ENCODE results near the gene SCAI. TPM values are rescaled to one million over a fixed set of nuclear protein-coding genes. Genes with fewer than 3 reads are reported as not detected.
"Not testable (repeated sequence)": the region's sequence is repeated elsewhere in the genome, so short reads cannot be mapped to it uniquely, and the experiment has no call there.

The SCAI gene
- total RNA-seq, 1 experiment from 2014 or later: 5.3 TPM

DNA sequence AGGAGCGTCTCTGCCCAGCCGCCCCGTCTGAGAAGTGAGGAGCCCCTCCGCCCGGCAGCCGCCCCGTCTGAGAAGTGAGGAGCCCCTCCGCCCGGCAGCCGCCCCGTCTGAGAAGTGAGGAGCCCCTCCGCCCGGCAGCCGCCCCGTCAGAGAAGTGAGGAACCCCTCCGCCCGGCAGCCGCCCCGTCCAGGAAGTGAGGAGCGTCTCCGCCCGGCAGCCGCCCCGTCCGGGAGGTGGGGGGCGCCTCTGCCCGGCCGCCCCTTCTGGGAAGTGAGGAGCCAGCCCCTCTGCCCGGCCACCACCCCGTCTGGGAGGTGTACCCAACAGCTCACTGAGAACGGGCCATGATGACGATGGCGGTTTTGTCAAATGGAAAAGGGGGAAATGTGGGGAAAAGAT, 34.8 kb downstream of the SCAI start:
- not testable (repeated sequence) for DNase-seq (ENCODE audit: extremely low read depth, low read depth)

- no peak for DNase-seq (ENCODE audit: extremely low read depth, low read depth)
Observed at GRCh38 chr9:125106285-125106893, 36.9 kb downstream of the SCAI start.

GRCh38 chr9:125103770-125104460, 39.4 kb downstream of the SCAI start:
- no peak for DNase-seq (ENCODE audit: extremely low read depth, low read depth)

DNA sequence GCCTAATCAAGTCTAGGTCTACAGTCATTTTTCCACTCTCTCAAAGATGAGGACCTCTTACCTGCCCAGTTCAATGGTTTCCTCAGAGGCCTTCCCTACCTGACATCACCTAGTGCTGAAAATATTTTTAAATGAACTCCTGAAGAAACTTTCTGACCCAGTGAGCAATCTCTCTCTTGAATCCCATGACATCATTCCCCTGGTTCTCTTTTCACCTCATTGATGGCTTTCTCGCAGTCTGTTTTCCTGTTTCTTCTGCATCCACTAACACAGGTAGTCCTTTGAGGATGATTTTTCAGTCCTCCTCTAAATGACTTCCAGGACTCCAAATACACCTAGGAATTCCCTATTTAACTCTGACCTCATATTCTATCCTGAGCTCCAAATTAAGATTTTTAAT, 40.3 kb downstream of the SCAI start:
- no peak for DNase-seq (ENCODE audit: extremely low read depth, low read depth)

- DNase-seq (ENCODE audit: extremely low read depth, low read depth): no peak
Observed at GRCh38 chr9:125100822-125101221, 42.5 kb downstream of the SCAI start.

DNA sequence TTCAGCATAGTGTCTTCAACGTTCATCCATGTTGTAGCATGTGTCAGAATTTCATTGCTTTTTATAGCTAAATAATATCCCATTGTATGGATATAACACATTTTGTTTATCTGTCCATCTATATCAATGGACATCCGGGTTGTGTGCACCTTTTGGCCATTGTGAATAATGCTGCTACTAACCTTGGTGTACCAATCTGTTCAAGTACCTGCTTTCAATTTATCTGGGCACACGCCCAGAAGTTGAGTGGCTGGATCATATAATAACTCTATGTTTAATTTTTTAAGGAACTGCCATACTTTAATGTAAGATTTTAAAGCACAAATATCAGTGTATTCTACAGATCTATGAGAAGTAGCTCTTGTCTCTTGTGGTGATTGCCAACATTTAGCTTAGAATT, 43.5 kb downstream of the SCAI start:
- DNase-seq (ENCODE audit: extremely low read depth, low read depth): no peak

DNA sequence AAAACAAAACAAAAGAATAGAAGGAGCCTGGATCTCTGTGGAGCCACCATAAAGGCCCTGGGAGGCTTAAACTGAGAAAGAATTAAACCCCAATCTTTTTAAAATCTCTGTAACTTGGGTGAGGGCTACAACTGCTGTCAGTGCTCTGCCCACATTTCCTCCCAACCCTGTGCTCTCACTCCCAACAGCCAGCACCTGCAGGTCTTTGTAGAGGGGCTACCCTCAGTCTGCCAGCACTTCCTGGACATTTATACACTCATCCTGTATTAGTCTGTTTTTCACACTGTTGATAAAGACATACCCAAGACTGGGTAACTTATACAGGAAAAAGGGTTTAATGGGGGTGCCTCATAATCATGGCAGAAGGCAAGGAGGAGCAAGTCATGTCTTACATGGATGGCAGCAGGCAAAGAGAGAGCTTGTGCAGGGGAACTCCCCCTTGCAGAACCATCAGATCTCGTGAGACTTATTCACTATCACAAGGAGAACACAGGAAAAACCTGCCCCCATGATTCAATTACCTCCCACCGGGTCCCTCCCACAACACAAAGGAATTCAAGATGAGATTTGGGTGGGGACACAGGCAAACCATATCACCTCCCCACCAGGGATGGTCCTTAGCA, 47.4 kb downstream of the SCAI start:
- DNase-seq (ENCODE audit: extremely low read depth, low read depth): no peak

DNA sequence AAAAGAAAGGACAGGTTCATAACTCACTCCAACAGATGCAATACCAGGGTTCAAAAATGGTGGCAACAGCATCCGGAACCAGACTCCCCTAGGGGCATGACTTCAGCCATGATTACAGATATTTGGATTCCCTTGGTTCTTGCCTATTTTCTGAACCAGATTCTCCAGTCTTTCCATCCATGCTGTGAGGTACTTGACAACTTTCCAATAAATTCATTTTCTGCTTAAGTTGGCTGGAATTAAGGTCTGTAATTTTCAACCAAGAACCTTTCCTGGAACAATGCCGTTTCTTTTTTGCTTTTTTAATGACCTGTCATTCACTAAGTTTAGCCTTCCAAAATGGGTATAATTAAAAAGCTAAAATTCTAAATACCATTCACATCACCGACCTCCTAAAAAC, 52.2 kb downstream of the SCAI start:
- DNase-seq (ENCODE audit: extremely low read depth, low read depth): no peak

GRCh38 chr9:125089331-125089730, 54.0 kb downstream of the SCAI start:
- DNase-seq (ENCODE audit: extremely low read depth, low read depth): no peak

DNA sequence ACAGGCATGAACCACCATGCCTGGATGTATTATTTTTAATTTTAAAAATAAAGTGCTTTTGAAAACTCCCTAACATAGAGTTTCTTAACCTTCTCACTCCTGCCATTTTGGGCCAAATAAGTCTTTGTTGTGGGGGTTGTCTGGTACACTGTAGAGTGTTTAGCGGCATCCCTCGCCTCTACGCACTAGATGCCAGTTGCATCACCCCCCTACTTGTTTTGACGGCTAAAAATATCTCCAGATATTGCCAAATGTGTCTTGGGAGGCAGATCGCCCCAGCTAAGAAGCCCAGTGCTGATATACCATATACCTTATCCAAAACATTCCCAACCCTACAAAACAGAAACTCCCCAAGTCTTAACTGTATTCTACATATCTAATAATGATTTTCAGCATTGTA, 54.6 kb downstream of the SCAI start:
- no peak for DNase-seq (ENCODE audit: extremely low read depth, low read depth)

DNA sequence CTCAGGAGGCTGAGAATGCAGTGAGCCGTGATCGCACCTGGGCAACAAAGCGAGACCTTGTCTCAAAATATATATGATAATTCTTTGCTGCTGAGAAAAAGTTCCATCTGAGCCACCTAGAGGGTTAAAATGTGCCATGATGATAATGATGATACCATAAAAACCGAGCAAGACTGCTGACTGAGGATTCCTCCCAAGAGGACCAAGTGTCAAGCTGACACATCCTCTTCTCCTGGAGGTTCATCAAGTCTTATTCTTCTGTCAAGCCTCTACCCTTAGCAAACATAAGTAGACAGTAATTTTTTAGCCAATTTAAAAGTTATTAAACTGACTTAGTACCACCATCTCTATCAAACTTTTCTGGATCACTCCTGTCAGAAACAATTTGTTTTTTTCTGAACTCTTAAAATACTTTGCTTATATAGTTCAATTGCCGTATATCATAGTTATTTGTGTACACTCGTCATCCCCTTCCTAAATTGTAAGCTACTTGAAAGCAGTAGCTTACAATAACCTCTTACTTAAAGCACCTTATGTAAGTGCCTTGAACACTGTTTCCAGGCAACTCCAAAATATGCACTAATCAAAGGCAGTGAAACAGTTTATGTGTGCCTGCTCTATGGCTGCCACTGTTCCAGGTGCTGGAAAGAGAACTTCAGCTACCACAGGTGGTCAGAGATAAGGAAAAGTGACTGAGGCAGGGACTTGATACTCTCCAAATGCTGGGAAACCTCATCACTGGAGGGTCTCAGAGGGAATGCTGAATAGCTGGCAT, 57.4 kb downstream of the SCAI start:
- no peak for DNase-seq (ENCODE audit: extremely low read depth, low read depth)

DNA sequence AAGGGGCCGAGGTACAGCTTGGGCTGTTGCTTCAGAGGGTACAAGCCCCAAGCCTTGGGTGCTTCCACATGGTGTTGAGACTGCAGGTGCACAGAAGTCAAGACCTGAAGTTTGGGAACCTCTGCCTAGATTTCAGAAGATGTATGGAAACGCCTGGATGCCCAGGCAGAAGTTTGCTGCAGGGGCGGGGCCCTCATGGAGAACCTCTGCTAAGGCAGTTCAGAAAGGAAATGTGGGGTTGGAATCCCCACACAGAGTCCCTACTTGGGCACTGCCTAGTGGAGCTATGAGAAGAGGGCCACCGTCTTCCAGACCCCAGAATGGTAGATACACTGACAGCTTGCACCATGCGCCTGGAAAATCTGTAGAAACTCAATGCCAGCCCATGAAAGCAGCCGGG, 61.1 kb downstream of the SCAI start:
- not testable (repeated sequence) for DNase-seq (ENCODE audit: extremely low read depth, low read depth)

- not testable (repeated sequence) for DNase-seq (ENCODE audit: extremely low read depth, low read depth)
Observed at GRCh38 chr9:125080797-125081196, 62.5 kb downstream of the SCAI start.

- no peak for DNase-seq (ENCODE audit: extremely low read depth, low read depth)
Observed at GRCh38 chr9:125079931-125080330, 63.4 kb downstream of the SCAI start.

DNA sequence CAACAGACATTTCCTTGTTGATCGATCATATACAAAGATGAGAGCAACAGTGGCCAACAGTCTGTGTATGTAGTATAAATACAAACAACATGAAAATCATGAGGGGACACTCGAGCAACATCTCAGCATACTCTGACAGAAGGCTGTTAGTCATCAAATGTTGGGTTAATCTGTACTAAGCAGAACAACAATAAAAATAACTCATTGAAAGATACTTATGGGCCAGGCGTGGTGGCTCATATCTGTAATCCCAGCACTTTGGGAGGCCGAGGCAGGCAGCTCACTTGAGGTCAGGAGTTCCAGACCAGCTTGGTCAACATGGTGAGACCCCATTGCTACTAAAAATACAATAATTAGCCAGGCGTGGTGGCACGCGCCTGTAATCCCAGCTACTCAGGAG, 67.3 kb downstream of the SCAI start:
- no peak for DNase-seq (ENCODE audit: extremely low read depth, low read depth)

- DNase-seq (ENCODE audit: extremely low read depth, low read depth): no peak
Observed at GRCh38 chr9:125074976-125075375, 68.4 kb downstream of the SCAI start.

DNA sequence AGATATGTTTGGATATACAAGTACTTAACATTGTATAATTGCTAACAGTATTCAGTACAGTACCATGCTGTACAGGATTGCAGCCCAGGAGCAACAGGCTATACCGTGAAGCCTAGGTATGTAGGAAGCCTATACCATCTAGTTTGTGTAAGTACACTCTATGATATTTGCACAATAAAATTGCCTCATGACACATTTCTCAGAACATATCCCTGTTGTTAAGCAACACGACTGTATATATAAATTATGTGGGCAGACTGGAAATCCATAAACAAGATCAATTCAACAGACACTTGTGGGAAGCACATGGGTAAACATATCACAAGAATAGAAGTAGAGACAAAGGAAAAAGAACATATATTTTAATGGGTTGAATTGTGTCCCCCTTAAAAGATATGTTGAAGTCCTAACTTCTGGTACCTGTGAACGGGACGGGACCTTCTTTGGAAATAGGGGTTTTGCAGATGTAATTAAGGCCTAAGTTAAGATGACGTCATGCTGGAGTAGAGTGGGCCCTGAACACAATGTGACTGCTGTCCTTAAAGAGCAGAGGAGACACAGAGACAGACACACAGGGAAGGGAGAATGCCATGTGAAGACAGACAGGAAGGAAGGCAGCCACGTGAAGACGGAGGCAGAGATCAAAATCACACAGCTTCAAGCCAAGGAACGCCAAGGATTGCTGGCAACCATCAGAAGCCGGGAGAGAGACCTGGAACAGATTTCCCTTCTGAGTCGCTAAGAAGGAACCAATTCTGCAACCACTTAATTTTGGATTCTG, 76.3 kb downstream of the SCAI start:
- DNase-seq (ENCODE audit: extremely low read depth, low read depth): no peak

DNA sequence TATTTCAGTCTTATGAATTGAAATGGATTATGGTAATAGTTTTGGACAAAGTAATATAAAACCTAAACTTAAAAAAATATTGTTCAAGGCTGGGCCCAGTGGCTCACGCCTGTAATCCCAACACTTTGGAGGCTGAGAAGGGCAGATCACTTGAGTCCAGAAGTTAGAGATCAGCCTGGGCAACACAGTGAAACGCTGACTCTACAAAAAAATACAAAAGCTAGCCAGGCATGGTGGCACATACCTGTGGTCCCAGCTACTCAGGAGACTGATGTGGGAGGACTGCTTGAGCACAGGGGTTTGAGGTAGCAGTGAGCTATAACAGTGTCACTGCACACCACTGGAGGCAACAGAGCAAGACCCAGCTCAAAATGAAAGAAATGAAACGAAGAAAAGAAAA, 81.9 kb downstream of the SCAI start:
- no peak for DNase-seq (ENCODE audit: extremely low read depth, low read depth)

DNA sequence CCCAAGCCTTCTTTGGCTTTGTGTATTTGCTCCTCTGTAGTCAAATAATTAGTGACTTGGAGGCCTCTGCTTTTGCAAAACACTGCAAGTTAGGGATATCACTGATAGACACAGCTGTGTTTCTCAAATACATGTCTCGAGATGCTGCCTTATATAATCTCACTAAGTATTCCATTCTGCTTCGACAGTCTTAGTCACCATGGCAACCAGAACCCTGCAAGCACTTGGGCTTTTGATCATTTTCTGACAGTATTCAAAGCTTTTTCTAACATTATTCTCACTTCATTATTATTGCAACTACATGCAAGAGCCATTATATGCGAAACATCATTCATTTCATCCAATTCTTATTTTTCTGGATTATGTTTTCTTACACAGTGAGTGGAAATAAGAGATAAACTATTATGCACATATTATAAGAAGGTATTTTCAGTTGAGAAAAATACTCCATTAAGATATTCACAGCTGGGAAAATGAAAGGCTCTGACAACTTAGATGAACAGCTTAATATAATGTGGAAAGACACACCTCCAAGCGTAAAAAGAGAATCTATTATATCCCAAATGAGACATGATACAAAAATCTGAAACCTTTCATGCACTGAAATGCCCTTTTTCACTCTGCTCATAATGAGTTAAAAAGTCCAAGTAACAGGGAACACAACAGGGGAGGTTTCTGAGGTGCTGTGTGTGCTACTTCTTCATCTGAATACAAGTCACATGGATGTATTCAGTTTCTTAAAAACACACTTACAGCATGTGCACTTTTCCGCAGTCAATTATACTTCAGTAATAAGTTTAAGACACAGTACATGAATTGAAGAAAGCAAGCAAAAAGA, 93.9 kb downstream of the SCAI start:
- DNase-seq (ENCODE audit: extremely low read depth, low read depth): no peak

DNA sequence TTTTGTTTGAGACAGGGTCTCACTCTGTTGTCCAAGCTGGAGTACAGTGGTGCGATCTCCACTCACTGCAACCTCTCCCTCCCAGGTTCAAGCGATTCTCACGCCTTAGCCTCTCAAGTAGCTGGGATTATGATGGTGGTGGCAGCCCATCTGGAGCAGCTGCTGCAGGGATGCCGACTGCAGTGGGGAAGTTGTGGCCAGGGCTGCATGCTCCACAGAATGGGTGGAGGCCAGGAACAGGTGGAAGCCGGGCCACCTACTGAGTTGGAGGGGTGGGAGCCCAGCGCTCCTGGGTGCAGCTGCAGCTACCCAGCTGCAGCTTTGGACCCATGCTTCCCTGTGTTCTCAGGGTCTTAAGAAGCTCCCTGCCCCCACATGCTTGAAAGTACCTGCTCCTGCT, 99.7 kb downstream of the SCAI start:
- DNase-seq (ENCODE audit: extremely low read depth, low read depth): no peak

All from NCI-H460 (cell line).